HCT116 (cell line): ENCODE data around the gene CCDC88C.

Experiments
- CEBPB ChIP-seq: IDR thresholded peaks from 2 replicates; pipeline ENCODE4 v1.6.1; 2012; ENCODE audit warnings: low read depth
- EZH2 ChIP-seq: fragments of 200-600 bp; sonication (generic); IDR thresholded peaks from 2 replicates; pipeline ENCODE4 v1.6.1; 2017; ENCODE audit warnings: antibody characterized with exemption, mixed run types
- EZH2phosphoT487 ChIP-seq: fragments of 200-600 bp; IDR thresholded peaks from 2 replicates; pipeline ENCODE4 v1.6.1; 2018; ENCODE audit warnings: antibody characterized with exemption, borderline replicate concordance
- FOSL1 ChIP-seq: IDR thresholded peaks from 2 replicates; pipeline ENCODE4 v1.6.1; 2012; ENCODE audit warnings: low read depth
- POLR2A ChIP-seq: IDR thresholded peaks from 2 replicates; pipeline ENCODE4 v1.7.0; 2011; ENCODE audit warnings: borderline replicate concordance; ENCODE audit not compliant: insufficient read depth, insufficient read length; ENCODE audit errors: extremely low read depth
- POLR2AphosphoS5 ChIP-seq: IDR thresholded peaks from 2 replicates; pipeline ENCODE4 v1.6.1; 2011; ENCODE audit warnings: mild to moderate bottlenecking, low read depth, low read length, moderate library complexity
- SP1 ChIP-seq: IDR thresholded peaks from 2 replicates; pipeline ENCODE4 v1.6.1; 2012; ENCODE audit warnings: low read depth
- SRF ChIP-seq: IDR thresholded peaks from 2 replicates; pipeline ENCODE4 v1.6.1; 2012; ENCODE audit warnings: low read depth
- TF ChIP-seq, protein P1 (sequence below): IDR thresholded peaks from 2 replicates; pipeline ENCODE4 v1.6.1; 2012
- TF ChIP-seq, protein P2 (sequence below), 3 experiments: fragments of 200-600 bp in 1 of 3; sonication (generic) in 1 of 3; IDR thresholded peaks in 2 of 3; conservative IDR thresholded peaks in 1 of 3; 2 replicates each; pipeline ENCODE4 v1.5.1; 2012 to 2017; ENCODE audit warnings: low read depth in 2 of 3, low read length in 2 of 3, antibody characterized with exemption in 1 of 3, borderline replicate concordance in 1 of 3, control low read depth in 1 of 3, mild to moderate bottlenecking in 1 of 3, mixed read lengths in 1 of 3, mixed run types in 1 of 3, moderate library complexity in 1 of 3; ENCODE audit not compliant: insufficient read depth in 1 of 3
- TF ChIP-seq, protein P3 (sequence below): IDR thresholded peaks from 2 replicates; pipeline ENCODE4 v1.6.1; 2011; ENCODE audit warnings: mild to moderate bottlenecking, low read length, moderate library complexity; ENCODE audit not compliant: insufficient replicate concordance; ENCODE audit errors: extremely low read depth

DNA sequence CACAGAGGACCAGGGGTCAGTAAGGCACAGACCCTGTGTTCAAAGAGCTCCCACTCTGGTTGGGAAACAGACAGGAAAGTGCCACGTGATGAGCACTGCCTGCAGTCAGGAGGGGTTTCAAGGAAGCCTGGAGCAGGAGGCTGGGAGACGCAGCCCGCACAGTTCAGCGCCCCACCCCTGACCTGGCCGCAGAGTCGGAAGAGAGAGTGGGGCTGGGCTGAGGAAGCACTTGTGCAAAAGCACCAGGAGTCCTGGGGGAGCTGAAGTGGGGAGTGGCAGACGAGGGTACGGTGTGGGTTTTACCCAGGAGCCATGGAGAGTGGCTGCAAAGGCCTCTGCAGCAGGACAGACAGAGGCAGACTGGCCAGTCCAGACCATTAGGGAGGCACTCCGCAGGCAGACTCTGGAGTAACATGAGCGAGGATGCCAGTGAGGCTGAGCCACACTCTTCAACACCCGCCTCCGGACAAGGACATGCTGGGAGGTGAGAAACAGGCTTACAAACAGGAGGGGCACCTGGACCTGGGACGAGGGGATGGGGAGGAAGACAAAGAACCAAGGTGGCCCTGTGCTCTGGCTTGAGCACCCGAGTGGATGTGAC lies 87.4 kb downstream of the CCDC88C start:
- TF ChIP-seq EZH2phosphoT487 (no peak), SRF (no peak), POLR2AphosphoS5 (no peak), POLR2A (no peak), EZH2 (no peak), FOSL1 (no peak), CEBPB (no peak), SP1 (no peak)
- TF ChIP-seq, protein P1, sequence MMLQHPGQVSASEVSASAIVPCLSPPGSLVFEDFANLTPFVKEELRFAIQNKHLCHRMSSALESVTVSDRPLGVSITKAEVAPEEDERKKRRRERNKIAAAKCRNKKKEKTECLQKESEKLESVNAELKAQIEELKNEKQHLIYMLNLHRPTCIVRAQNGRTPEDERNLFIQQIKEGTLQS = no peak
- TF ChIP-seq, protein P2, sequence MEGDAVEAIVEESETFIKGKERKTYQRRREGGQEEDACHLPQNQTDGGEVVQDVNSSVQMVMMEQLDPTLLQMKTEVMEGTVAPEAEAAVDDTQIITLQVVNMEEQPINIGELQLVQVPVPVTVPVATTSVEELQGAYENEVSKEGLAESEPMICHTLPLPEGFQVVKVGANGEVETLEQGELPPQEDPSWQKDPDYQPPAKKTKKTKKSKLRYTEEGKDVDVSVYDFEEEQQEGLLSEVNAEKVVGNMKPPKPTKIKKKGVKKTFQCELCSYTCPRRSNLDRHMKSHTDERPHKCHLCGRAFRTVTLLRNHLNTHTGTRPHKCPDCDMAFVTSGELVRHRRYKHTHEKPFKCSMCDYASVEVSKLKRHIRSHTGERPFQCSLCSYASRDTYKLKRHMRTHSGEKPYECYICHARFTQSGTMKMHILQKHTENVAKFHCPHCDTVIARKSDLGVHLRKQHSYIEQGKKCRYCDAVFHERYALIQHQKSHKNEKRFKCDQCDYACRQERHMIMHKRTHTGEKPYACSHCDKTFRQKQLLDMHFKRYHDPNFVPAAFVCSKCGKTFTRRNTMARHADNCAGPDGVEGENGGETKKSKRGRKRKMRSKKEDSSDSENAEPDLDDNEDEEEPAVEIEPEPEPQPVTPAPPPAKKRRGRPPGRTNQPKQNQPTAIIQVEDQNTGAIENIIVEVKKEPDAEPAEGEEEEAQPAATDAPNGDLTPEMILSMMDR (IDR thresholded peaks at IDR 0.05 in 2 of 3, conservative IDR thresholded peaks at IDR 0.05 in 1 of 3; ENCODE audit: borderline replicate concordance in 1 of 3, insufficient read depth in 1 of 3, low read depth in 2 of 3, low read length in 2 of 3) = no peak
- TF ChIP-seq, protein P3, sequence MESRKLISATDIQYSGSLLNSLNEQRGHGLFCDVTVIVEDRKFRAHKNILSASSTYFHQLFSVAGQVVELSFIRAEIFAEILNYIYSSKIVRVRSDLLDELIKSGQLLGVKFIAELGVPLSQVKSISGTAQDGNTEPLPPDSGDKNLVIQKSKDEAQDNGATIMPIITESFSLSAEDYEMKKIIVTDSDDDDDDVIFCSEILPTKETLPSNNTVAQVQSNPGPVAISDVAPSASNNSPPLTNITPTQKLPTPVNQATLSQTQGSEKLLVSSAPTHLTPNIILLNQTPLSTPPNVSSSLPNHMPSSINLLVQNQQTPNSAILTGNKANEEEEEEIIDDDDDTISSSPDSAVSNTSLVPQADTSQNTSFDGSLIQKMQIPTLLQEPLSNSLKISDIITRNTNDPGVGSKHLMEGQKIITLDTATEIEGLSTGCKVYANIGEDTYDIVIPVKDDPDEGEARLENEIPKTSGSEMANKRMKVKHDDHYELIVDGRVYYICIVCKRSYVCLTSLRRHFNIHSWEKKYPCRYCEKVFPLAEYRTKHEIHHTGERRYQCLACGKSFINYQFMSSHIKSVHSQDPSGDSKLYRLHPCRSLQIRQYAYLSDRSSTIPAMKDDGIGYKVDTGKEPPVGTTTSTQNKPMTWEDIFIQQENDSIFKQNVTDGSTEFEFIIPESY = no peak
